Measurements from ENCODE around the gene GPR146. TPM values are rescaled to one million over a fixed set of nuclear protein-coding genes. Genes with fewer than 3 reads are reported as not detected.

GPR146 gene
- total RNA-seq, 1 donor from 2014 or later = 36.1 TPM

DNA sequence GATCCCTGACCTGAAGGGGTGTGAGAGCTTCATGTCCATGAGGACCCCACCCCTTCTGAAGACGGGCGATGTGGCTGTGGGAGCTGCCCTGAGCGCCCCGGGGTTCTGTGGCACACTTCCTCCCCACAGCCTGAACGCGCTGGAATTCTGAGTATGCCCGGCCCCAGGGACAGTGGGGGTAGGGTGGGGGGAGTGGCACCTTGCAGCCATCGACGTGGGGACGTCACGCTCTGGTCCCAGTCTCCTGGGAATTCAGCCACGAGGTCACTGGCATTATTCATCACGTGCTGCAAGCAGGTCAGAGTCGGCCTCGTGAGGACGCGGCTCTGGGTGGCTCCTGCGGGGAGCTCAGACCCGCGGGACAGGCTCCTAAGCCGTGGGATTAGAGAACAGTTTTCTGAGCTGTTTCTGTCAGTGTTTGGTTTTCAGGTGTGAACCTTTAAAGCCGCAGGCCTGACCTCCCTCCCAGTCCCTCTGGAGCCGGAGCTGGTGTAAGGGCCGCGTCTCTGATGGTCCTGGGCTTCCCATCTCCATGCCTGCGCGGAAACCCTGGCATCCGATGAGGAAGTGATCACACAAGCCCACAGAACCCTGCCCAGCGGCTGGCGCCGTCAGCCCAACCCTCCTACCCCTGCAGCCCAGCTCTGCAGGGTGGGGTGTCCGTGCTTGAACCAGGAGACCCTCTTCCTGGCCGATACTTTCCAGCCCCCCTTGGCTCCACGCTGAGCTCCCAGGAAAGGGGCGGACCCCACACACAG, 16.1 kb downstream of the GPR146 start:
- H3K4me3 ChIP-seq = no peak overlapping the region
- no peak for TF ChIP-seq POLR2A (IDR thresholded peaks at IDR 0.05)
- no peak for TF ChIP-seq CTCF (IDR thresholded peaks at IDR 0.05)
- peak in 1 of 2 donors; percentile 46 for TF ChIP-seq POLR2AphosphoS5 (IDR thresholded peaks at IDR 0.05; ENCODE audit: insufficient read depth in 1 of 2, low read depth in 1 of 2)
- DNase-seq (ENCODE audit: extremely low spot score in 2 of 2) = no peak
- no peaks in the 10 kb centered on the region for H3K27me3 ChIP-seq
- peaks cover 56% of the 10 kb centered on the region for H3K4me1 ChIP-seq
- H3K27ac ChIP-seq = peak overlapping the region; percentile 18
- no peaks in the 10 kb centered on the region for H3K9me3 ChIP-seq
- H3K36me3 ChIP-seq = no peaks in the 10 kb centered on the region
- intact Hi-C loops (cut with DNase I) = no loop called here

GRCh38 chr7:1061180-1061579, 16.8 kb downstream of the GPR146 start:
- Histone ChIP-seq H3K4me3 (no peak overlapping the region), H3K36me3 (no peaks in the 10 kb centered on the region), H3K27me3 (no peaks in the 10 kb centered on the region), H3K27ac (no peak overlapping the region), H3K9me3 (no peaks in the 10 kb centered on the region), H3K4me1 (peaks cover 56% of the 10 kb centered on the region)
- DNase-seq (ENCODE audit: extremely low spot score in 2 of 2) = no peak
- intact Hi-C loops (cut with DNase I) = no loop called here
- no peak for TF ChIP-seq POLR2AphosphoS5 (IDR thresholded peaks at IDR 0.05; ENCODE audit: insufficient read depth in 1 of 2, low read depth in 1 of 2)

- H3K27ac ChIP-seq = no peak overlapping the region
- TF ChIP-seq POLR2AphosphoS5 (IDR thresholded peaks at IDR 0.05; ENCODE audit: insufficient read depth in 1 of 2, low read depth in 1 of 2) (no peak), CTCF (IDR thresholded peaks at IDR 0.05) (no peak), POLR2A (IDR thresholded peaks at IDR 0.05) (no peak)
- H3K9me3 ChIP-seq = no peaks in the 10 kb centered on the region
- no peak overlapping the region for H3K4me3 ChIP-seq
- no peaks in the 10 kb centered on the region for H3K36me3 ChIP-seq
- DNase-seq (ENCODE audit: extremely low spot score in 2 of 2) = no peak
- intact Hi-C loops (cut with DNase I) = no loop called here
- peaks cover 56% of the 10 kb centered on the region for H3K4me1 ChIP-seq
- H3K27me3 ChIP-seq = no peaks in the 10 kb centered on the region
These were observed 18.2 kb downstream of the GPR146 start for GRCh38 chr7:1062296-1063294.

DNA sequence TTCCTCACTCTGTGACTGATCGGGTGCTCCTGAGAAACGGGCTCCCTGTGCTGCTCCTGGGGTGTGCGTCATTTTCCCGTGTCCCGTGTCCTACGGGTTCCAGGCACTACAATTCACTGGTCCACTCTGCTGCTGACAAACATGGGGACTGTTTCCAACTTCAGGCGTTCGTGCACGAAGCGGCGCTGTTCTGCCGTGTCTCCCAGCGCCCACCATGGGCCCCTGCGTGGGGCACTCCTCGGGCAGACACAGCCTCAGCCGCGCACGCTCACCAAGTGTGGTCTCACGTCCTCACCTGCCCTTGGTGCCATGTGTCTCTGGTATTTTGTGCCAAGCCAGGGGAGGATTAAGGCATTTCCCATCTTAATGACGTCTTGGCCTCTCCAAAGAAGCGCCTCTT, 19.0 kb downstream of the GPR146 start:
- H3K27ac ChIP-seq = no peak overlapping the region
- no peaks in the 10 kb centered on the region for H3K27me3 ChIP-seq
- no peak for DNase-seq (ENCODE audit: extremely low spot score in 2 of 2)
- H3K4me3 ChIP-seq = no peak overlapping the region
- intact Hi-C loops (cut with DNase I) = no loop called here
- TF ChIP-seq CTCF (IDR thresholded peaks at IDR 0.05) (no peak), POLR2A (IDR thresholded peaks at IDR 0.05) (no peak), POLR2AphosphoS5 (IDR thresholded peaks at IDR 0.05; ENCODE audit: insufficient read depth in 1 of 2, low read depth in 1 of 2) (no peak)
- H3K36me3 ChIP-seq = no peaks in the 10 kb centered on the region
- peaks cover 56% of the 10 kb centered on the region for H3K4me1 ChIP-seq
- no peaks in the 10 kb centered on the region for H3K9me3 ChIP-seq

- Histone ChIP-seq H3K36me3 (no peaks in the 10 kb centered on the region), H3K27ac (no peak overlapping the region), H3K4me3 (no peak overlapping the region), H3K27me3 (no peaks in the 10 kb centered on the region), H3K4me1 (peaks cover 56% of the 10 kb centered on the region), H3K9me3 (no peaks in the 10 kb centered on the region)
- no peak for TF ChIP-seq POLR2AphosphoS5 (IDR thresholded peaks at IDR 0.05; ENCODE audit: insufficient read depth in 1 of 2, low read depth in 1 of 2)
- no peak for TF ChIP-seq CTCF (IDR thresholded peaks at IDR 0.05)
- no peak for TF ChIP-seq POLR2A (IDR thresholded peaks at IDR 0.05)
- intact Hi-C loops (cut with DNase I) = loop anchor here (2.0 kb wide), 1 partner anchor 36 kb away; no protein-coding TSS in a partner anchor
- DNase-seq (ENCODE audit: extremely low spot score in 2 of 2) = no peak
These were observed 20.2 kb downstream of the GPR146 start for GRCh38 chr7:1064581-1064980.
